ENCODE measurements around the gene OR2V2.
"Not testable (repeated sequence)": the region's sequence is repeated elsewhere in the genome, so short reads cannot be mapped to it uniquely, and the experiment has no call there.

OR2V2 gene

DNA sequence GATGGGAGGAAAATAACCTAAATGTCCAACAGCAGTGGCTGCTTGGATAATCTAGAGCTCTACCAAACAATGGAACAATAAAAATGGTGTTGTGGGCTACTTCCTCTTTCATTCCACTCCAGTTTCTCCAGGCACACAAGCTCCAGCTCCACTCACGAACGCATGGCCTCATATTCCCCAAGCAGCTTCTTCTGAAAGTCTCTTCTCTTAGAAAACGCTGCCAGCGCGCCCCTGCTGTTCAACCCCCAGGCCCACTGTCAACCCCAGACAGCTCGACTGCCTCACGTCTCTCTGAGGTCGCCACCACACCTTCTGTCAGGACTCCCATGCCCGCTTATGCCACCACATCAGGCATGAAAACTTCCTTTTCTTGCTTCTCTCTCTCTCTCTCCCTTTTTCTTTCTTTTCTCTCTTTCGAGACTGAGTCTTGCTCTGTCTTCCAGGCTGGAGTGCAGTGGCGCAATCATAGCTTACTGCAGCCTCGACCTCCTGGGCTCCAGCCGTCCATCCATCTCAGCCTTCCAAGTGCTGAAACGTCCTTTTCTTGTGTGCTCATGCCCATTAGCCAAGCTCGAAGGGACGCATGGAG, 16.2 kb downstream of the OR2V2 start:
- Histone ChIP-seq H3K36me3 (ENCODE audit: insufficient read depth, insufficient read length, low read length) (no peaks in the 10 kb centered on the region), H3K9me3 (ENCODE audit: insufficient read depth, low read length) (no peaks in the 10 kb centered on the region), H3K27me3 (ENCODE audit: insufficient read depth, insufficient read length) (no peaks in the 10 kb centered on the region), H3K4me1 (ENCODE audit: insufficient read depth, insufficient read length) (peaks cover 13% of the 10 kb centered on the region), H3K4me3 (ENCODE audit: insufficient read length, low read depth) (peak overlapping the region; percentile 11), H3K9ac (ENCODE audit: insufficient read length, low read depth) (no peak overlapping the region)
- TF ChIP-seq YY1 (IDR thresholded peaks at IDR 0.05; ENCODE audit: insufficient read depth, insufficient read length) (no peak), ZNF274 (IDR thresholded peaks at IDR 0.05; ENCODE audit: low read depth, low read length) (no peak), SUZ12 (IDR thresholded peaks at IDR 0.05; ENCODE audit: extremely low read depth, insufficient read depth, insufficient read length) (no peak)
- DNase-seq (ENCODE audit: low read depth, low spot score) = no peak

- no peaks in the 10 kb centered on the region for H3K9me3 ChIP-seq (ENCODE audit: insufficient read depth, low read length)
- H3K27me3 ChIP-seq (ENCODE audit: insufficient read depth, insufficient read length) = no peaks in the 10 kb centered on the region
- H3K36me3 ChIP-seq (ENCODE audit: insufficient read depth, insufficient read length, low read length) = no peaks in the 10 kb centered on the region
- H3K4me1 ChIP-seq (ENCODE audit: insufficient read depth, insufficient read length) = peaks cover 13% of the 10 kb centered on the region
- peak overlapping the region; percentile 33 for H3K9ac ChIP-seq (ENCODE audit: insufficient read length, low read depth)
- TF ChIP-seq YY1 (IDR thresholded peaks at IDR 0.05; ENCODE audit: insufficient read depth, insufficient read length) = no peak
- no peak for TF ChIP-seq ZNF274 (IDR thresholded peaks at IDR 0.05; ENCODE audit: low read depth, low read length)
- TF ChIP-seq SUZ12 (IDR thresholded peaks at IDR 0.05; ENCODE audit: extremely low read depth, insufficient read depth, insufficient read length) = no peak
- peak overlapping the region; percentile 50 for H3K4me3 ChIP-seq (ENCODE audit: insufficient read length, low read depth)
- no peak for DNase-seq (ENCODE audit: low read depth, low spot score)
Measured at GRCh38 chr5:181164076-181164952, 16.9 kb downstream of the OR2V2 start.

GRCh38 chr5:181166812-181167733, 19.7 kb downstream of the OR2V2 start:
- no peaks in the 10 kb centered on the region for H3K9me3 ChIP-seq (ENCODE audit: insufficient read depth, low read length)
- H3K36me3 ChIP-seq (ENCODE audit: insufficient read depth, insufficient read length, low read length) = no peaks in the 10 kb centered on the region
- no peak for DNase-seq (ENCODE audit: low read depth, low spot score)
- H3K4me1 ChIP-seq (ENCODE audit: insufficient read depth, insufficient read length) = no peaks in the 10 kb centered on the region
- H3K27me3 ChIP-seq (ENCODE audit: insufficient read depth, insufficient read length) = peaks cover 23% of the 10 kb centered on the region
- TF ChIP-seq YY1 (IDR thresholded peaks at IDR 0.05; ENCODE audit: insufficient read depth, insufficient read length) = no peak
- TF ChIP-seq ZNF274 (IDR thresholded peaks at IDR 0.05; ENCODE audit: low read depth, low read length) = no peak
- no peak for TF ChIP-seq SUZ12 (IDR thresholded peaks at IDR 0.05; ENCODE audit: extremely low read depth, insufficient read depth, insufficient read length)
- no peak overlapping the region for H3K4me3 ChIP-seq (ENCODE audit: insufficient read length, low read depth)
- H3K9ac ChIP-seq (ENCODE audit: insufficient read length, low read depth) = no peak overlapping the region

DNA sequence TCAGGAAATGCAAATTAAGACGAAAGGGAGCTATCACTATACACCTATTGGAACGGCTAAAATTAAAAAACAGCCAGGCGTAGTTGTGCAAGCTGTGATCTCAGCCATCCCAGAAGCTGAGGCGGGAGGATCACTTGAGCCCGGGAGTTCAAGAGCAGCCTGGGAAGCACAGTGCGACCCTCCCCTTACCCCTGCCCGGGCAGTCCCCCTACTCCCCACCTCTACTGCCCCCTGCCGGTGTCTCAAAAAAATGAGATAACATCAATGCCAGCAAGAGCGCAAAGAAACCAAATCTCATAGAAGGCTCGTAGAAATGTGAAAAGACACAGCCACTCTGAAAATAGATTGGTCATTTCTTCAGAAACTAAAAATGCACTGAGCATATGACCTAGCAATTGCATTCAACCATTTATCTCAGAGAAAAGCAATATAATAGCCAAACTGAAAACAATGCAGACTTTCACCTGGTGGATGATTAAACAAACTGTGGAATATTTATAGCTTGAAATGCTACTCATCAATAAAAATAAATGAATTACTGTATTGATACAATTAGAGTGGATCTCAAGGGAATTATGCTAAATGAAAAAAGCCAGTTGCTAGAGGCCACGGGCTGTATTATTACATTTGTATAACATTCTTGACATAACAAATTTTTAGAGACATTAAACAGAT, 20.6 kb downstream of the OR2V2 start:
- peaks cover 32% of the 10 kb centered on the region for H3K27me3 ChIP-seq (ENCODE audit: insufficient read depth, insufficient read length)
- no peak for DNase-seq (ENCODE audit: low read depth, low spot score)
- no peaks in the 10 kb centered on the region for H3K4me1 ChIP-seq (ENCODE audit: insufficient read depth, insufficient read length)
- no peak overlapping the region for H3K9ac ChIP-seq (ENCODE audit: insufficient read length, low read depth)
- TF ChIP-seq YY1 (IDR thresholded peaks at IDR 0.05; ENCODE audit: insufficient read depth, insufficient read length) (no peak), SUZ12 (IDR thresholded peaks at IDR 0.05; ENCODE audit: extremely low read depth, insufficient read depth, insufficient read length) (no peak), ZNF274 (IDR thresholded peaks at IDR 0.05; ENCODE audit: low read depth, low read length) (no peak)
- H3K9me3 ChIP-seq (ENCODE audit: insufficient read depth, low read length) = no peaks in the 10 kb centered on the region
- H3K36me3 ChIP-seq (ENCODE audit: insufficient read depth, insufficient read length, low read length) = no peaks in the 10 kb centered on the region
- no peak overlapping the region for H3K4me3 ChIP-seq (ENCODE audit: insufficient read length, low read depth)

DNA sequence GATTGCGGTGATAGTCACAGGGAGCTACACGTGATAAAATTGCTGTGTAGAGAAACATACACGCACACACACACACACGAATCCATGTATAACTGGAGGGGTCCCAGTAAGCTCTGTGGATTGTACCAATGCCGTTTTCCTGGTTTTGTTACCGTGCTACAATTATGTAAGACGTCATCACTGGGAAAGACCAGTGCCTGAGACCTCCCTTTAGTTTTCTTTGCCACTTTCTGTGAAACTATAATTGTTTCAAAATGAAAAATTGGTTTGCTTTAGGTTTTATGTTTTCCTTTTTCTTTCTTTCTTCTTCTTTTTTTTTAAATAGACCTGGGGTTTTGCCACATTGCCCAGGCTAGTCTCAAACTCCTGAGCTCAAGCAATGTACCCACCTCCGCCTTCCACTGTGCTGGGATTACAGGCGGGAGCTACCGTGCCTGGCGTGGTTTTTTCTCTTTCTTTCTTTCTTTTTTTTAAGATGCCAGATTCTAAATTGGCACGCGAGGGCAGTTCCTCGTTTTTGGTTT, 21.3 kb downstream of the OR2V2 start:
- Histone ChIP-seq H3K9ac (ENCODE audit: insufficient read length, low read depth) (no peak overlapping the region), H3K36me3 (ENCODE audit: insufficient read depth, insufficient read length, low read length) (no peaks in the 10 kb centered on the region), H3K4me3 (ENCODE audit: insufficient read length, low read depth) (no peak overlapping the region), H3K27me3 (ENCODE audit: insufficient read depth, insufficient read length) (peaks cover 35% of the 10 kb centered on the region), H3K9me3 (ENCODE audit: insufficient read depth, low read length) (no peaks in the 10 kb centered on the region), H3K4me1 (ENCODE audit: insufficient read depth, insufficient read length) (no peaks in the 10 kb centered on the region)
- DNase-seq (ENCODE audit: low read depth, low spot score) = no peak
- TF ChIP-seq SUZ12 (IDR thresholded peaks at IDR 0.05; ENCODE audit: extremely low read depth, insufficient read depth, insufficient read length) = no peak
- no peak for TF ChIP-seq ZNF274 (IDR thresholded peaks at IDR 0.05; ENCODE audit: low read depth, low read length)
- no peak for TF ChIP-seq YY1 (IDR thresholded peaks at IDR 0.05; ENCODE audit: insufficient read depth, insufficient read length)

- H3K4me1 ChIP-seq (ENCODE audit: insufficient read depth, insufficient read length); H3K9me3 ChIP-seq (ENCODE audit: insufficient read depth, low read length); DNase-seq (ENCODE audit: low read depth, low spot score); H3K36me3 ChIP-seq (ENCODE audit: insufficient read depth, insufficient read length, low read length): not testable (repeated sequence)
- peak overlapping the region; percentile 66 for H3K4me3 ChIP-seq (ENCODE audit: insufficient read length, low read depth)
- peak overlapping the region; percentile 74 for H3K9ac ChIP-seq (ENCODE audit: insufficient read length, low read depth)
- peaks cover 35% of the 10 kb centered on the region for H3K27me3 ChIP-seq (ENCODE audit: insufficient read depth, insufficient read length)
Measured at GRCh38 chr5:181169459-181170236, 22.3 kb downstream of the OR2V2 start.
